NCI-H748 (cell line): ENCODE results near the gene GPSM3.
"Not testable (repeated sequence)": the region's sequence is repeated elsewhere in the genome, so short reads cannot be mapped to it uniquely, and the experiment has no call there.

Source experiments
- DNase-seq: peaks from one replicate; lab custom pipeline; 2025; ENCODE audit not compliant: unreplicated experiment; lab: John Stamatoyannopoulos, UW

GPSM3 gene, protein sequence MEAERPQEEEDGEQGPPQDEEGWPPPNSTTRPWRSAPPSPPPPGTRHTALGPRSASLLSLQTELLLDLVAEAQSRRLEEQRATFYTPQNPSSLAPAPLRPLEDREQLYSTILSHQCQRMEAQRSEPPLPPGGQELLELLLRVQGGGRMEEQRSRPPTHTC

GRCh38 chr6:32192608-32193039 is at the start of gene GPSM3:
TSS of gene GPSM3 (minus strand) at chr6:32192643. CDS start at chr6:32192513, 130 bp downstream.
- DNase-seq = peak; percentile 36

GRCh38 chr6:32240686-32241085 is 48.2 kb upstream of the GPSM3 start:
- DNase-seq = no peak

DNA sequence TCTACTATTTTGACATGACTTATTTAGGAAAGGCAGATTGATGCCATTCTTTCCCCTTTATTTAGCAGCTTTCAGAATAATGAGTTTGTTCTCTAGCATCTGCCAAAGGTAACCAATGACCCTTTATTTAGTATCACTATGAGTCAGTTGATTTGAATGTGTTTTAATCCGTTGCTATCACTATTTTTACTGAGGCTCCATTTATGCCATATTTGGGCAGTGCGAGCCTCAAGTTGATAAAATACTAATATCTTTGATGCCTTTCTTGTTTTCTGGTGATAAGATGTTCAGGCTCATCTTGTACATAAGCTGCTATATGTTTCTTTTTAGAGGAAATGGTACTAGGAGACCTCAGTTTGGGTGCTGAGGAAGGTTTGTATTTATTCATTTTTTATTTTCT is 47.0 kb upstream of the GPSM3 start:
- no peak for DNase-seq

DNA sequence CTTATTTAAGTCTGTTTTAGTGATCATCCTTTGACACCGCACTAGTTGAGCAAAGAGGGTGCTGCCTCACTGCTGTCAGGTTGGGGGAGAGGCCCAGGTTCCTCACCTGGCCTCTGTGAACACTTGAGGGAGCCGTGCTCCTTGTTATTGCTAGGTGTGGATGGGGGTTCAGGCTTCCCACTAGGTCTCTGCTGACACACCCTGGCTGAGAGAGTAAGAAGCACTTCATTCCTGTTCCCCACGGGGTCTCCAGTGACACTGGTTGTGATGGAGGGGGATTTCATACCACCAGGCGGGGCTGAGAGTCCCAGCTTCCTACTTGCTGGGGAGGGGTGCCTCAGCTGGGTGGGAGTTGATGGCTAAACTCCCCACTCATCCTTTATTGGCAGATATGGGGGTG is 42.5 kb upstream of the GPSM3 start:
- DNase-seq = peak; percentile 13

DNA sequence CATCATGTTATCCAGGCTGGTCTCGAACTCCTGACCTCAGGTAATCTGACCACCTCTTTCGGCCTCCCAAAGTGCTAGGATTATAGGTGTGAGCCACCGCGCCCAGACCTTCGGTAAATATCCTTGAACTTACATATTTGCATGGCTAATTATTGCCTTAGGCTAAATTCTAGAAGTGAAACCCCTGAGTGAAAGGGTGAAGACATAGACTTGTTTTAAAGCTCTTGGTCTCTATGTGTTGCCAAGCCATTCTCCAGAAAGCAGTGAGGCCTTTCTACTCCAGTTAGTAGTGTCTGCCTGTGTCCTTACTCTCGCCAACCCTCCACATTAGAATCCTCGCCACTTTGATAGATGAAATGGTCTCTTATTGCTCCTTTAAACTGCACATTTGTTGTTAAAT is 34.0 kb upstream of the GPSM3 start:
- DNase-seq = no peak

DNA sequence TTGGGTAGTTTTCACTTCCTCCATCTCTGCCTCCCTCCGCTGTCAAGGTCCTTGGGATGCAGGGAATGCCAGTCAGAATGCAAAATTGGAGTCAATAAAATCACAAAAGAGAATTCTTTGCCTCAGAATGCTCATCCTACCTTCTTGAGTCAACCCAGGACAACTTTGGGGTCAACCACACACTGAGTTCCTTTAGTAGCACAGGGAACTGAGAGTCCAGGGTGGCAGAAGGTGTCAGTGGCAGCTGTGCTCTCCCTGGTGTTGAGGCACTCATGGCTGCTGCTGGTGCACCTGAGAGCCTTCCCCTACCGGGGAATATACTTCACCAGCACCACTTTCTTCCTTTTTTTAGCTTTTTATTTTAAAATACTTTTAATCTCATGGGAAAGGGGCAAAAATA is 32.3 kb upstream of the GPSM3 start:
- DNase-seq = no peak

DNA sequence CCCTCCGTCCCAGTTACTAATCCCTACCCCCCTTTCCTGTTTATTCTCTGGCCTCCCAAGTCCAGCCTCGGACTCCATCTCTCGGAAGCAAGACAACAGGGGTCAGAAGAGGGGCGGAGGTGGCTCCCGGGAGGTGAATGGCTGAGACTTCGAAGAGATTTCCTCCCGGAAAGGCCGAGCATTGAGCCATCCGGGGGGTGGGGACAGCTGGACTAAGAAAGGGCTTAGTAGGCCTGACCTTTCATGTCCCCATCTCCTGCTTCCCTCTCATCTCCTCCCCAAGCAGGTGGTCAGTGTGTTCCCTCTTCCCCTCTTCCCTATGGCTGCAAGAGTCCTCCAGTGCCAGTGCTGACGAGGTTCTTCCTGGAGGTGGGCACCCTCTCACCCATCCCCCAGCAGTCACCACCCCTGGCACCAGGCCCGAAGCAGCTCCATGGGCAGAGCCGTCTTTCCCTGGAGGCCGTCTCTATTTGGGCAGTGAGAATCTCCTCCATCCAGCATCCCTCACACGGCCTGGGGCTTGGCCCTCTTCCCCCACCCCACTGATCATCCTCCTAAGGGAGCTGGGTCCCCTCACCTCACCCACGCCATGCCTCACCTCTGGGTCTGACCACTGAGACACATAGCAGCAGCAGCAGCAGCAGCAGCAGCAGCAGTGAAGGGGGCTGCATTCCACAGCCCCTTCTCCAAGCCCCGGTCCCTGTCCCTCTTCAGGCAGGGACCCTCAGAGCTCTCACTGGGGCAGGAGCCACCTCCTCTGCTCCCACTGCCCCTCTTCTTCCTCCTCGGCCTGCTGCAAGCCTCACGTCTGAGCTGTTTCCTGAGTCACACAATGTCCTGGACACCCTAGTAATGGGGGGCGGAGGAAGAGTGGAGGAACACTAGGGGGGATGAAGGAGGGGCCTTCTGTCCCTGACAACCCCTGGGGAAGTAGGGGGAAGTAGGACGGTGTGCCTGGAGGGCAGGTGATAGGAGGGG is 31.1 kb upstream of the GPSM3 start, which contains the start of gene NOTCH4:
TSS of gene NOTCH4 (minus strand) at position 810 of the 978 bp plus-strand sequence. CDS start at position 671, 139 bp downstream.
- DNase-seq = no peak

- no peak for DNase-seq
Measured at GRCh38 chr6:32222333-32223230, 30.1 kb upstream of the GPSM3 start.

DNA sequence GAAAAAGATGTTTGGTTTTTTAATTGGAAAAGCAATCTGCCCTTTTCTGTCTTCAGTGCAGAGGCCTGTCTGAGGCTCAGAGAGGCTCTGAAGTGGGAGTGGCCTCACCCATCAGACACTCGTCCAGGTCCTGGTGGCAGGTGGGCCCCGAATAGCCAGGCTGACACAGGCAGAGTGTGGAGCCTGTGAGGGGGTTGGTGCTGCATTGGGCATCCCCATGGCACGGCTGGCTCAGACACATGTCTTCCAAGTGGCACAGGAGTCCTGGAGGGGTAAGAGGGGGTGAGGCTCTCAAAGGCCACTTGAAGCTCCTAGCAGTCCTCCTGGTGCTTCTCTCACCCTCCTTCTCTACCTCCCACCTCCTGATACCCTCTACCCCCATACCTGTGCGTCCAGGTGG is 27.6 kb upstream of the GPSM3 start:
- no peak for DNase-seq

DNA sequence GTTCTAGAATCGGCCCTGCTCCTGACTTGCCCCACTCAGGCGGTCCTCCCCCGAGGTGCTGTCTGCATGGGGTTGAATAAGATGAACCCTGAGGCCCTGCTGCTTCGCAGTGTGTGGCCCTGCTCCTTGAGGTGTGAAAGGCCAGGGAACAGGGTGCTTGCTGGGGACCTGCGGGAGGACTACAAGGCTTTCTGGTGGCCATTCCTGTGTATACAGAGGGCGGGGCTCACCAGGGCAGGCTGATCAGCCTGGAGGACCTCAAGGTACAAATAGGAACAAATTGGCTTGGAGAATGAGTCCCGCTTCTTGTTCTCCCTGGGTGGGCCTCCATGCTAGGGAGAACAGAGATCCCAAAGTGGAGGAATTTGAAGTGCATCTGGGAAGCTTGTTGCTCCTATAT is 25.7 kb upstream of the GPSM3 start:
- no peak for DNase-seq

- DNase-seq = no peak
Measured at GRCh38 chr6:32216998-32217397, 24.6 kb upstream of the GPSM3 start.

- DNase-seq = no peak
Measured at GRCh38 chr6:32216285-32216684, 23.8 kb upstream of the GPSM3 start.

DNA sequence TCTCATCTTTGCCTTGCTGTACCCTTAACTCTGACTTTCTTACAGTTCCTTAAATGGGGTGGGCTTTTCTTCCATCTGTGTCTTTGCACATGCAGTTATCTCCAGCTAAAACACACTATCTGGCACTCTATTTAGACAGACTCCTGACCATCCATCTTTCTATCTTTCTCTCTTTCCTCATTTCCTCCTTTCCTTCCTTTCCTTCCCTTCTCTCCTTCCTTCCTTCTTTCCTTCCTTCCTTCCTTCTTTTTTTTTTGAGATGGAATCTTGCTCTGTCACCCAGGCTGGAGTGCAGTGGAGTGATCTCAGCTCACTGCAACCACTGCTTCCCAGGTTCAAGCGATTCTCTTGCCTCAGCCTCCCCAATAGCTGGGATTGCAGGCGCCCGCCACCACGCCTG is 23.2 kb upstream of the GPSM3 start:
- no peak for DNase-seq

DNA sequence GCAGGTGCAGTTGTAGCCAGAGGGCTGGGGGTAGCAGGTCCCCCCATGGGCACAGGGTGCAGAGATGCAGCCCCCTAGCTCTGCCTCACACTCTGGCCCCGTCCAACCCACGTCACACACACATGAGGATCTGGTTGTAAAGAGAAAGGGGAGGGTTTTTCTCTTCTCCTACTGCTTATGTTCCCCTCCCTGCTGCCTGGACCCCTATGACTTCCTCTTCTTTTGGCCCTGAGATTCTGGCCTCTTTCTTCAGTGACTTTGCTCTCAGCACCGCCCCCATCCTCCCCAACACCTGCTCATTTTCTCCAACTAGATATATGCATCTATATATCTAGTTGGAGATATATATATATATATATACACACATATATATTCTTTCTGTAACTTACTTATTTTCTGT is 21.7 kb upstream of the GPSM3 start:
- no peak for DNase-seq

GRCh38 chr6:32213649-32214048 is 21.2 kb upstream of the GPSM3 start:
- DNase-seq = no peak

DNA sequence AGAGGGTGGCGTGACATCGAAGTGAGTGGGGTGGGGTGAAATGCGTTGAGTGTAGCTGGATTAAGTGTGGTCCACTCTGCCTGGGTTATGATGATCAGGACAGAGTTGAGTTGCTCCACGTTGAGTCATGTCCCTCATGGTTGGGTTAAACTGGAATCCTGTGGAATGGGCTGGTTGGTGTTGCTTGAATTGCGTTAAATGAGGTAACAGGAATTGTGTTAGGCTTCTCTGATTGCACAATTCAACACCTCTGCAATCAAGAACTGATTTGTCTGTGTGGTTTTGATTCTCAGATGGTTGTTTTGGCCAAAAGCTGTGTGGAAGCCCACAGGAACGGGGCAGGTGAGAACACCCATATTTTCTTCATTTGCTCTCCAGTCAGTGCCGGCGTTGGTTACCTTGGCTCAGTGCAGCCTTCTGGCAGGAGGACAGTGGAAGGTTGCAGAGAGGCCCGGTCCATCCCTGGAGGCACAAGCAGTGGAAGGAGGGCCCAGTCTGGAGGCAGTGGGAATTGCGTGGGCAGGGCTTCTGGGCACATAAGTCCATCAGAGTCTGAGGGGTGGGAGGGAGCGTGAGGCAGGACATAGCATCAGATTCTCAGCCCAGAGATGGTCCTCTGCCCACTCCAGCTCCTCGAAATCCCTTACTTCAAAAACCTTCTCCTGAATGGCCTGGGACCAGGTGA is 19.8 kb upstream of the GPSM3 start:
- DNase-seq = no peak

GRCh38 chr6:32211432-32211831 is 19.0 kb upstream of the GPSM3 start:
- DNase-seq = not testable (repeated sequence)

DNA sequence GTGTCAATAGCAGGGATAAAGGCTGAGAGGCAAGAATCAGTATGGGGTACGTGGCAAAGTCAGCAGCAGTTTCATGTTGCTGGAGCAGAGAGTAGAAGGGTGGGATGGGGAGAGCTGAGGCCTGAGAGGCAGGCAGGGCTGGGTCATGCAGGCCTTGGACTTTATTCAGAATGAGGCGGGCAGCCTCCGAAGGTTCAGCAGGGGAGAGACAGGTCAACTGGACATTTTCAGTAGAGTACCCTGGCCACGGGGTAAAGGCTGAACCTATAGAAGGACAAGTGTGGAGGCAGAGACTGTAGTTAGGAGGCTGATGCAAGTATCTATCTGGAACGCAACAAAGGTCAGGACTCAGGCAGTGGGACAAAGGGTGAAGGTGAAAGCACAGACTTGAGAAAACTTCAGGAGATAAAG is 17.8 kb upstream of the GPSM3 start:
- DNase-seq = no peak

DNA sequence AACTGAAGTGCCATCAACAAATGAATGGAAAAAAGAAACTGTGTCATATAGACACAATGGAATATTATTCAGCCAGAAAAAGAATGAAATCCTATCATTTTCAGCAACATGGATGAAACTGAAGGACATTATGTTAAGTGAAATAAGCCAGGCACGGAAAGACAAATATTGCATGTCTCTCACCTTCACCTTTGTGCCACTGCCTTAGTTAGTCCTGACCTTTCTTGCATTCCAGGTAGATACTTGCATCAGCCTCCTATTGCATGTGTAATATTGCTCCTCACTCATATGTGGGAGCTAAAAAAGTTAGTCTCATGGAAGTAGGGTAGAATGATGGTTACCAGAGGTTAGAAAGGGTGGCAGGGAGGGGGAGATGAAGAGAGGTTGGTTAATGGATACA is 16.6 kb upstream of the GPSM3 start:
- no peak for DNase-seq

- no peak for DNase-seq
Measured at GRCh38 chr6:32204268-32204715, 11.8 kb upstream of the GPSM3 start.
